ENCODE results near the gene KCNE3. TPM values are rescaled to one million over a fixed set of nuclear protein-coding genes. Genes with fewer than 3 reads are reported as not detected.

The KCNE3 gene, protein sequence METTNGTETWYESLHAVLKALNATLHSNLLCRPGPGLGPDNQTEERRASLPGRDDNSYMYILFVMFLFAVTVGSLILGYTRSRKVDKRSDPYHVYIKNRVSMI
- 1.3 and 1.9 TPM in 2 replicates for total RNA-seq (2014; rRNA removed; shearing (Covaris generic))

DNA sequence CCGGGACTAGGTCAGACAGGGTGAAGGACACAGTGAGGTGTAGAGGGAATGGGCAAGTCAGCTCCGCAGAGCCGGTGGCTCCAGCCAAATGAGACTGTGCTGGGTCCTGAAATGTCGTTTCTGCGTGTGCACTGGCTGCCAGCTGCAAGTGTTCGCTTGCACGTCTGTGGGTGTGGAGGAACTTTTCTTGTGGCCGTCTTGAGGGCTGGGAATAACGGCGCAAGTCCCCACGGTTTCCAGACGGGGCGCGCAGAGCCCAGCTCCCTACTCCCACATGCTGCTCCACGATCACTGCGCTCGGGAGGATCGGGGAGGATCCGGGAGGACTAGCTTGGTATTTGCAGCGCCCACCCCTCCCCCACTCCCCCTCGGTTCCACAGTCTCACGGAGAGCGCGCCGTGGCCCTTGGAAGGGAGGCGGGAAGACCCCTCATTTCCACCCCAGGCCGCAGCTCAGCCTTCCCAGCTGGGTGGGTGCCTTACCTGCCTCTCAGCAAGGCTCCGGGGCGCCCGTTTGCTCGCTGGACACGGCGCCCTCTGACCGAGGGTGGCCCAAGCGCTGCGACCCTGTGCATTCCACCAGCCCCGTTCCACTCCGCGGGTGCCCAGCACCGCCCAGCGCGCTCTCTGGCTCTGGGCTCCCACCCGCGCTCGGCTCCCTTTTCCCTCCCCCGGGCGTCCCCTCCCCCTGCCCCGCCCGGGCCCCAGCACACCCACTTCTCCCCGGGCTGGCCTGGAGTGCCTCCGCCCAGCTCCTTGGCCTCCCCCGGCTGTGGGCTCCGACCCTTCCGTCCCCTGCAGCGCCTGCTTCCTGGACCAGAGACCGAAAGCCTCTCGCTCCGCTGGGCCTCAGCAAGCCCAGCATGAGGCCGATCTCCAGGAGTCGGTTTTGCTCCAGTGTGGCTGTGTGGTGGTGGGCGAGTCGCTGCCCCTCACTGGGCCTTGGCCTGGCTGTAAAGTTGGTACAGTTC, at the start of gene KCNE3:
Gene KCNE3 (minus strand): TSS at position 634 of the 970 bp plus-strand sequence. CDS start 9,986 bp downstream, outside the sequence.
- peak; percentile 60 for DNase-seq (ENCODE audit: low read depth)

DNA sequence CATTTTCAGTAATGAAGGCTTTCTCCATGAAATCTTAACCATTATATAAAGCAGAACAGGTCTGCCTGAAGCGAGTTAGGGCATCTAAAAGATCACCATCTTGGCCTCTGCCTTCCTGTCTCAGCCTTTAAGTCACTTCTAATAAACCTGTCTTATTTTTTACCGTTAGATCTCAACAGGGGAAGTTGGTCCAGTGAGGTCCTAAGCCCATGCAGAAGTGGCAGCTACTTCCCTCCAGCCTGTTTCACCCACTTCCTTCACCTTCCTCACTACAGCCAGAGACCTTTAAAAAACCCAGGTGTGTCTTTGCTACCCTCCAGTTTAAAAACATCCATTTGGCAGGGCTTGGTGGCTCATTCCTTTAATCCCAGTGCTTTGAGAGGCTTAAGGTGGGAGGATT, 40.2 kb upstream of the KCNE3 start:
- no peak for DNase-seq (ENCODE audit: low read depth)

DNA sequence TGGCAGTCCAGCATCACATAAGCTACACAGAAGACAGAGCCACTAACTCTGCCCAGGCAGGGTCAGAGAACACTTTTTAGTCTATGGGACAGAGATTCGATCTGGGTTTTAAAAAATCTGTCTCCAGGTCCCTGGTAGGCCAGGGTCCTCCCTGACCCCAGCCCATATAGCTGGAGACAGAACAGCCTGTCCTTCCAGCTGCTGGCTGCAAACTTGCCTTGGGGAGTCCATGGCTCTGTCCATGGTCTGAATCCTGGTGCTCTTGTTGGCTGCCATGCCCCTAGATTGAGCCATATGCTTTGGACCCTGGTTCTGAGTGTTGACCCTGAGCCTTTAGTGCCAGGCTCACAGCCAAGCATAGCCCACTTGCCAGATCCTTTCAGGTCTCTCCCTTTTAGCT, 39.5 kb upstream of the KCNE3 start:
- no peak for DNase-seq (ENCODE audit: low read depth)

DNA sequence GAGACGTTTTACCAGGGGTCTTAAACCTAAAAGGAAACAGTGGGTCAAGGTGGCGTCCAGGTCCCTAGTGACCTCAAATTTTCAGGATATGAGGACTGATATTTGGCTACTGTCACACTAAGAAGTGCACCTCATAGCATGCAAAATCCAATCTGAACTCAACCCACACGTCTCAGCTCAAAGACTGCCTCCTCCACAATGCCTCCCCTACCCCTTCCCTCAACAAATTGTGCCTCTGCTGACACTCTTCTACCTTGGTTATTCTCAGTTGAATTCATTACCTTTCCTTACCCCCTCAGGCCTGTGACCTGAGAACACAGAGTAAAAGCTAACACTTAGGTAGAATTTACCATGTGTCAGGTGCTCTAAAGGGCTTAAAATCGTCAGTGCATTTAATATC, 38.6 kb upstream of the KCNE3 start:
- DNase-seq (ENCODE audit: low read depth) = no peak

DNA sequence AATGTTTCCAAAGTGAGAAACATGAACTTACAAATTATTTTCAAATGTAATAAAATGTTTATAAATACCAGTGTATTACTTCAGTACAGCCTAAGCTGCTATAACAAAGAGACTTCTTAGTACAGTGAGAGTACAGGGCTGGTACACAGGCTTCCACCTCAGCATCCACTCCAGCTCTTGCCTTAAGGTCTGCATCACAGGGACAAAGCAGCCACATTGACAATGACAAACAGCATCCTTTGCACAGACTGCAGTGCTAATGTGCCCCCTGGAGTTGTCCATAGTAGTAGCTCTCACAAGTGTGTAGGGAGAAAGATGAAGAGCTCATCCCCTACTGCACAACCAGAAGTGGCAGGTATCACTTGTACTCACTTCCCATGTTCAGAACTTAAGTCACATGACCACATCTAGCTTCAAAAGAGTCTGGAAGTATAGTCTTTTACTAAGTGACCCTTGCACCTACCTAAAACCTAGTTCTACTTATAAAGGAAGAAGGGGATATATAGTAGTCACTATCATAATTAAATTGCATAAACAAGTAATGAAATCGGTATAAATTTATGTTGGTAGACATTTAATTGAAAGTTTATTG, 36.8 kb upstream of the KCNE3 start:
- peak; percentile 4 for DNase-seq (ENCODE audit: low read depth)

DNA sequence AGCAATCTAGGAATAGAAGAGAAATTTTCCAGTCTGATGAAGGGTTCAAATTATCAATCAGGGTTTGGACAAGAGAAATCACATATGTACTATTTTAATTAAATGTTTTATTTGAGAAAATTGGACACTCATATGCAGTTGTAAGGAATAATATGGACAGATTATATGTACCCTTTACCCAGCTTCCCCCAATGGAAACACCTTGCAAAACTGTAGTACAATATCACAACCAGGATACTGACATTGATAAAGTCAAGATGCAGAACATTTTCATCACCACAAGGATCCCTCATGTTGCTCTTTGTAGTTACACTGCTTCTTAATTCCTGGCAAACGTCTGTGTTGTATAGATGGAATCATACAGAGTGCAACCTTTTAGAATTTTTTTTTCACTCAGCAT, 27.6 kb upstream of the KCNE3 start:
- no peak for DNase-seq (ENCODE audit: low read depth)

DNA sequence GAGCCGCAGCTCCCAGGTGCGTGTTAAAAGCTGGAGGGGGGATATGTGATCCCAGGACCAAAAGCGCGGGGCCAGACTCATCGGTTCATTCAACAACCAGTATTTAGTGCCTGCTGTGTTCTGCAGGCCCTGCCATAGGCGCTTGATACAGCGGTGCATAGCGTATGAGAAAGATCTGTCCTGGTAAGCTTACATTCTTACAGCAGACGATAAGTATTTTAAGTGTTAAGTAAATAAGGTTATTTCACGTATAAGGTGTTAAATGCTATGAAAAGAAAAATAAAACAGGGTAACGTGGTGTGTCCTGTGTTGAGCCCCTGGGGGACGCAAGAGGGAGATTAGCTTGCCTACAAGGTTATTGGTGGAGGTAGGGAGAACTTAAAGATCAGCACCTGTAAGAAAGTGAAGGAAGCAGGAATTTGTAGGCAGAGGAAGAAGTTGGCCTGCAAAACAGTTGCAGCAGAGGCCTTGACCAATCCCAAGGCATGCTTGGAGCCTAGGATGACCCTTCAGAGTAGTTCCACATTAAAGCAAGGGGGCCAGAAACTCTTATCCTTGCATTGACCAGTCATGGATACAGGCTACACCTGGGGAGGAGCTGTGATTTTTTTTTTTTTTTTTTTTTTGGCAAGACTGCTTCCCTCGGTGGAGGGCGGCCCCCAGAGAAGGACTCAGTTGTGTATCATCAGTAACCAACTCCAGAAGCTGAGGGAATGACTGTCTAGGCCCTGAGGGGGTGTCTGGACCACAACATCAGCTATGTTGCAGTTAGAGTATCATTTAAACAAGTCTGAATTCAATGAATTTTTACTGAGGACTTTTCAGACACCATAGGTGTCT, 26.7 kb upstream of the KCNE3 start:
- DNase-seq (ENCODE audit: low read depth) = peak; percentile 88

DNA sequence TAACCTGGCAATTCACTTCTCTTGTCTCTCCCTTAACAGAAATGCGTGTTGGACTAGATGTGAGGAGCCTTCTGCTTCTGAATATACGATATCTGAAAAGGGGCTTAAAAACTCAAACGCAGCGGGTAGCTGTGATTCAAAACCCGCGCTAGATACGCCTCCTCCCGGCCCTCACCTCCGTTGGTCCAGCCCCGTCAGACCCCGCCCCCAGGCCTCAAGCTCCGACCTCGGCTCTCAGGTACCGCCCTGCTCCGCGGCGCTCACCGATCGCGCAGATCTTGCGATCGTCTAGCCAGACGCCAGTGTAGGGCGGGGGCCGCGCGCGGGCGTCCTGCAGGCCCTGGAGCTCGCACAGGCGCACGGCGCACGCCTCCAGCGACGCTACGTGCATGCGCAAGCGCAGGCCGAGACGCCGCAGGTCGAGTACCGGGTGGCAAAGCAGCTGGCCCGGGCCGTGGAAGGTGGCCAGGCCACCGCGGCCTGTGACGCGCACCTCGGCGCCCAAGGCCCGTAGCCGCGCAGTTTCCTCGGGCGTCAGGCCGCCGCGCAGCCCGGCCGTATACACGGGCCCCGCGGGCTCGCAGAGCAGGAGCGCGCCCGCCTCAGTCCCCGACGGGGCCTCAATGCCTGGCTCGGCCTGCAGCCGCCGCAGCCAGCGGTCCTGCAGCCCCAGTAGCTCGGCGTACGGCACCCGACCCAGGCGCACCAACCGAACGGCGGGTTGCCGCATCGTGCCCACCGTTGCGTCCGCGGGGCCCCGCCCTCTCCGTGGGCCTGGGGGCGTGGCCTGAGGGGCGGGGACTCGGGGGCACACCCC, 25.8 kb upstream of the KCNE3 start, which contains the start of gene LIPT2:
Gene LIPT2 (minus strand): TSS at position 751 of the 817 bp plus-strand sequence. CDS start 21 bp downstream, at position 730.
- peak; percentile 97 for DNase-seq (ENCODE audit: low read depth)

DNA sequence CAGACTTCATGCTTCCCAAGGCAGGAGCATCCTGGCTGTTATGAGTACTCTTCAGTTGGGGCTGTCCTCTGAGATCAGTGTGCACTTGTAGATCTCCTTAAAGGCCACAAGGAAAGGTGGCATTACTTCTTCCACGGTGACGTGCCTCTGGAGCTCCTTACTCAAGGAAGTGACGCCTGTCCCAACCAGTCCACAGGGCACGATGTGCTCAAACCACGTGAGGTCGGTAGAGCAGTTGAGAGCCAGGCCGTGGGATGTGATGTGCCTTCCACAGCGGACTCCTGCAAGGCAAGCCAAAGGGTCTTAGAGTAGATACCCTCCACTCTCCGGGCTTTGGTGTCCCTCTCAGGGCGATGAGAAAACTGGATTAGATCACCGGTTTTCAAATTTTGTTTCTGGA, 24.7 kb upstream of the KCNE3 start:
- peak; percentile 53 for DNase-seq (ENCODE audit: low read depth)

DNA sequence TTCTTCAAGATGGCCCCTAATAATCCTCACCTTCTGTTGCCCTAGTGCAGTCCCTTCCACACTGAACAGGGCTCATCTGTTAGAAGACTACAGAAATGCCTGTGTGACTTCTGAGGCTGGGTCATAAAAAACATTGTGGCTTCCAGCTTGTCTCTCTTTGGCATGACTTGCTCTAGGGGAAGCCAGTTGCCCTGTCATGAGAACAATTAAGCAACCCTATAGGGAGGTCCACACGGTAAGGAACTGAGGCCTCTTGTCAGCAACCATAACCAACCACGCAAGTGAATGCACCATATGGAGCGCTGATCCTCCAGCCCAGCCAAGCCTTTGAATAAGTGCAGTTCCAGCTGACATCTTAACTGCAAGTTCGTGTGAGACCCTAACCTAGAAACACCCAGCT, 23.6 kb upstream of the KCNE3 start:
- no peak for DNase-seq (ENCODE audit: low read depth)

DNA sequence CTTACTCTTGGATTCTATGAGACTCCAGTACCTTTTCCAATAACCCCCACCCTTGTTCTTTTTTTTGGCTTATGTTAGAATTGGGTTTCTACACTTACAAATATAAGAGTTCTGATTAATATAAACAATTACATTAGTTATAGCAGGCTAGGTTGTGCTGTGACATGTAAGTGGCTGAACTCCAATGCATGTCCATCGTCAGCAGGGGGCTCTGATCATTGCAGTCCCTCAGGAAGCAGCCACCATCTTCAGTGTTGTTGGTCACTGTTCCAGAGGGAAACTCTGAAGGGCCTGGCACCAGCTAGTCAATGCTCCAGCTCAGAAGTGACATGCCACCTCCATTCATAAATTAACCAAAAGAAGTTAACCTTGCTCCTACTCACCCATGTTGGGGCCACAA, 20.5 kb upstream of the KCNE3 start:
- peak; percentile 46 for DNase-seq (ENCODE audit: low read depth)

DNA sequence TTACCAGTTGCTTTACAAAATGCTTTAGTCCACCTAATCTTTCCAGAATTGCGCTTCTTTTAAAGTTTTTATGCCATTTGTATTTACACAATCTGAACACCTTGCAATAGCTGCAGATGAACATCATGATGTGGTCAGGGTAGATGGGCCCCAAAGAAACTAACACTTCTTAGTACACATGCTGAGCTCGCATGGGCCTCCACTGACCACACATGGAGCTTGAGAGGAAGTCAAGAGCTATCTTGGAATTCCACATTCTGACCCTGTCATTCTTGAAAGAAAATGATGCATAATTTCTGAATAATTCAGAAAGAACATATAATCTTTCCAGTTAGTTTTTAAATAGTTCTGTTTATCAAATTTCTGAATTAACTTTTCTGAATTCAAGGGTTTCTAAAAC, 18.5 kb upstream of the KCNE3 start:
- no peak for DNase-seq (ENCODE audit: low read depth)

DNA sequence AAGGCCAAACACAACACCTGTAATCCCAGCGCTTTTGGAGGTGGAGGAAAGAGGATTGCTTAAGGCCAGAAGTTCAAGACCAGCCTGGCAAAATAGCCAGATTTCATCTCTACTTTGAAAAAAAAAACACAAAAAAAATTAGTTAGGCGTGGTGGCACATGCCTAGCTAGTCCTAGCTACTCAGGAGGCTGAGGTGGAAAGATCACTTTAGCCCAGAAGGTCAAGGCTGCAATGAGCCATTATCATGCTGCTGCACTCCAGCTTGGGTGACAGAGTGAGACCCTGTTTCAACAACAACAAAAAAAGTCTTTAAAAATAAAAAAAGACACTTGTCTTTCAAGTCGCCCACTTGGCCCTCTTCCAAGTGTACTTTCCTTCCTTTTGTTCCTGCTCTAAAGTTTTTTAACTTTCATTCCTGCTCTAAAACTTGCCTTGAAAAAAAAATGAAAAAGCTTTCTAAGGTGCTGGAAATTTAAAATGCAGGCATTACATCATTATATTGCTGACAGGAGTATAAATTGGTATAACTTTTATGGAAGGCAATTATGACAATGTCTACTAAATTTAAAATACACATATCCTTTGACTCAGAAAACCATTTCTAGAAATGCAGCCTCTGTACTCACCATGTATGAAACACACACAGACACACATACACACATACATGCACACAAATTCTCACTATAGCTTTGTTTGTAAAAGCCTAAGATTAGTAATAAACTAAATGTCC, 13.5 kb upstream of the KCNE3 start:
- DNase-seq (ENCODE audit: low read depth) = no peak

DNA sequence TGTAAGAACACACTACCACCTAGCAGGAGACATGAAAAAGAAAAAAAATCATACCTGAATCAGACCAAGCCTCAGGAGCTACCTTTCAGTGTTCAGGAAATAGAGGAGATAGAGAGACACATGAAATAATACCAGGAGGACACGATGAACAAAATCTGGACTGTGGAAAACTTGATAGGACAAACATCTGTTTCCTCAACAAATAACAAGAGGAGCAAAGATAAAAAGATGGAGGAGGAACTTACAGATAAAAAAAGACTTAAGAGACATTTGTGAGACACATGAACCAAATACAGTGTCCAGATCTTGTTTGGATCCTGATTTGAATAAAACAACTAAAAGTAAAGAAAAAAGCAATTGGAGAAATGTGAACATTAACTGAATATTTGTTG, 12.4 kb upstream of the KCNE3 start:
- DNase-seq (ENCODE audit: low read depth) = no peak

DNA sequence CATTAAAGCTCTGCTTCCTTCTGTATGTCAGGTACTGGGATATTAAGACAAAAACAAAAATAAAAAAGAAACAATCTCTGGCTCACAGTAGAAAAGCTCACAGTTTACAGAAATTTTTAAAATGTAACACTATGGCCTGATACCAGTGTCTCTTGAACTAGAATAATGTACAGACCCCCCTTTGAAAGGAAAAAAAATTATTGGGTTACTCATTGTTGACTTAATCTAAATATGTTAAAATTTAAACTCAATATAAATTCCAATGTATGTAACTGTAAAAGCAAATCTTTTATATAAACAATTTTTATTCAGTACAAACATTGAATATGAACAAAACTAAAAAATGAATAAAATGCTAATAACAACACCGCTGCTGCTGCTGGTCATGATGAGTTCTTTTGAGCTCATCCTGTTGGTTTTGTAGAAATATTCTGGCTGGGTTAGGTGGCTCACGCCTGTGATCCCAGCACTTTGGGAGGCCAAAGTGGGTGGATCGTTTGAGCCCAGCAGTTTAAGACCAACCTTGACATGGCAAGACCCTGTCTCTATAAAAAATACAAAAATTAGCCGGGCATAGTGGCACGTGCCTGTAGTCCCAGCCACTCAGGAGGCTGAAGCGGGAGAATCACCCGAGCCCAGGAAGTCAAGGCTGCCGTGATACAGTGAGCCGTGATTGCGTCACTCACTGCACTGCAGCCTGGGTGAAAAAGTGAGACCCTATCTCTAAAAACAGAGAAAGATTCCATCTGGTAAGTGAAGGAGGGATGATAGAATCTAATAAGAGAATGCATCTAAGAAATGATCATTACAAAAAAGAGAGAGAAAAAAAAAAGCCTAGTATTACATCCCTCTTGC, 11.8 kb upstream of the KCNE3 start:
- no peak for DNase-seq (ENCODE audit: low read depth)

DNA sequence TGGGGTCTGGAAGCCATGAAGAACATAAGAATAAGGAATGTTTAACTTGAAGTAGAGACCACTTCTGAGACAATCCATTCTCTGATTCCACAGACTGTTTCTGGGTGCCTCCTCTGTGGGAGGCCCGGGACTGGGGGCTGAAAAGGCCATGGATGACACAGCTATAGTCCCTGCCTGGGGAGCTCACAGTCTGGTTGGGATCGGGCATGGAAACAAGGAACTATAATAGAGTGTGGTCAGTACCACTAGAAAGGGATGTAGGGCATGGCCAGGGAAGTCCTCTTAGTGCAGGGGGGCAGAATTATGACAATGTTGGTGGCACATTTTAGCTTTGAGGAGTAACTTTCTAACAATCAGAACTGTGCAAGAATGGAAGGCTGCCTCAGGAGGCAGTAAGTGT, 9.2 kb upstream of the KCNE3 start:
- no peak for DNase-seq (ENCODE audit: low read depth)

DNA sequence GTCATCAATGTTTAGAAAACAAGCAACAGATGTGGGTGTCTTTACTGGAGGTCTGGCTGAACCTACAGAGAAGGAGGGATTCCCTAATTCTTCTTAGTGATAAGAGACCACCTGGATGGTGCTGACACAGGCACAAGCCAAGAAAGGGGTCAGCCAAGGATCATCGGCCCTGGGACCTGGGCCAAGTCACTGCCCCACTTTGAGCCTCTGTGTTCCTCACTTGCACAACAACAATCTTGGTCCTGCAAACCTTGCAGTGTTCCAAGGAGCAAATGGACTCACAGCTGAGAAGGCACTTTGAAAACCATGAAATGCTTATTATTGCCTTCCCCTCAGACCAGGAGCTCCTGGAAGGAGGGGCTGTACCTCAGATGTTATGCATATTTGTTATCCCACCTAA, 7.0 kb upstream of the KCNE3 start:
- no peak for DNase-seq (ENCODE audit: low read depth)

DNA sequence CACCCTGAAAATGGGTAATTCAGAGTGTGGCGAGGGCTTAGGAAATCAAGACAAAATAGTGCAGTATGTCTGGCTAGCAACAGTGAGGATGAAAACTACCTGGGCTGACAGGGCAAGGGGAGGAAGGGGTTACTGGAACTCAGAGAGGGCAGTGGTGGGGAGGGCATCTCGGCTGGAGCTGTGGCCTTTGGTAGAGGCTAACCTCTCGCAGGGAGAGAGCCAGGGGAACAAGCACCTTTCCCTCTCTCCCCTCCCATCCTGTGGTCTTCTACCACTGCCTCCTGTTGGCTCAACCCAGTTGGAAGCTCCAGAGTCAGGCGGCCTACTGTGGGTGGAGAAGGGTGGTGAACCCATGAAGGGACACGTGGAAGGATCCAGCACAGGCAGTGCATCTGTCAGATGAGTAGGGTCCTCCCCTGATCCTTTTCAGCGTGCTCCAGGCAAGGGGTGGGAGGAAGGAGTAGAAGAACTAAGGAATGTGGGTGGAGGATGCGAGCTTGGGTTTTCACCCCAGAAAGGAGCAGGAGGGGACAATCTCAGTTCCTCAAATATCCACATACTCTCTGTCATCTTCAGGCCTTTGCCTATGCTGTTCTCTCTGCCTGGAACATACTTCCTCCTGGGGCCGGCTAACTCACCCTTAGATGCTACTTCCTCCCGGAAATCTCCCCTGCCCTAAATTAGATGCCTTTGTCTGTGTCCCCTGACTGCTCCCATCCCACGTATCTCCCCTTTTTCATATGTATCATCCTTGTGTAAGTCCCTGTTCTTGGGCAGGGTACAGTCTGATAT, 6.2 kb upstream of the KCNE3 start:
- no peak for DNase-seq (ENCODE audit: low read depth)

Data from RPMI7951 (cell line).